AG04449 (cell line): ENCODE results near the gene NPTX1.

Experiments used
- CTCF ChIA-PET: fragments of 350-600 bp; formaldehyde crosslinking; extraction: SDS; loops from one replicate; lab custom pipeline; 2021; ENCODE audit warnings: antibody characterized with exemption; lab: Yijun Ruan, JAX
- POLR2A ChIA-PET: fragments of 400-600, 350-600 bp; formaldehyde crosslinking; extraction: SDS; loops from one replicate; lab custom pipeline; 2020; ENCODE audit warnings: antibody characterized with exemption, inconsistent platforms; lab: Yijun Ruan, JAX
- DNase-seq: peaks from one replicate; pipeline ENCODE4 v3.0.0-alpha.2; 2010; ENCODE audit warnings: low read depth, low spot score
- H3K4me3 ChIP-seq: 2 replicates; pipeline ENCODE4 v1.5.1; 2011; ENCODE audit warnings: low read depth, mild to moderate bottlenecking, control low read depth, low read length
- CTCF ChIP-seq: IDR thresholded peaks from one replicate; pipeline ENCODE4 v1.5.1; 2011; ENCODE audit warnings: mild to moderate bottlenecking, moderate library complexity, low read length, control low read depth, inconsistent platforms; ENCODE audit not compliant: insufficient read depth; ENCODE audit errors: missing control alignments

Gene NPTX1

GRCh38 chr17:80424878-80425765, 51.3 kb downstream of the NPTX1 start:
- CTCF ChIA-PET: interaction anchor here (0.8 to 9.1 kb wide), 12 partner anchors 10 to 561 kb away, joined by 3 to 140 read pairs (median 4); partner anchors contain the start of gene ENDOV
- no peak for DNase-seq
- H3K4me3 ChIP-seq: no peak overlapping the region
- POLR2A ChIA-PET: interaction anchor here (0.6 kb wide), 1 partner anchor 46 kb away, joined by 3 read pairs; no protein-coding TSS in a partner anchor
- no peak for TF ChIP-seq CTCF

GRCh38 chr17:80424261-80424660, 52.1 kb downstream of the NPTX1 start:
- ChIA-PET POLR2A (no interaction called here), CTCF (interaction anchor here (0.8 to 9.1 kb wide), 10 partner anchors 9 to 562 kb away, joined by 3 to 140 read pairs (median 5); partner anchors contain the start of gene ENDOV)
- no peak overlapping the region for H3K4me3 ChIP-seq
- no peak for DNase-seq
- TF ChIP-seq CTCF: no peak

GRCh38 chr17:80423536-80424225, 52.7 kb downstream of the NPTX1 start:
- ChIA-PET CTCF (interaction anchor here (1.0 to 9.1 kb wide), 5 partner anchors 15 to 560 kb away, joined by 3 to 140 read pairs (median 5); no protein-coding TSS in a partner anchor), POLR2A (no interaction called here)
- no peak for TF ChIP-seq CTCF
- DNase-seq: no peak
- no peak overlapping the region for H3K4me3 ChIP-seq

- POLR2A ChIA-PET: no interaction called here
Observed at GRCh38 chr17:80422981-80423380, 53.4 kb downstream of the NPTX1 start.

GRCh38 chr17:80422276-80422675, 54.1 kb downstream of the NPTX1 start:
- TF ChIP-seq CTCF: no peak
- ChIA-PET CTCF (no interaction called here), POLR2A (no interaction called here)
- no peak for DNase-seq
- no peak overlapping the region for H3K4me3 ChIP-seq

More at GRCh38 chr17:80422981-80423380, 53.4 kb downstream of the NPTX1 start:
- no peak overlapping the region for H3K4me3 ChIP-seq
- CTCF ChIA-PET: interaction anchor here (1.3 to 9.1 kb wide), 2 partner anchors 150 to 556 kb away, joined by 4 to 140 read pairs; no protein-coding TSS in a partner anchor
- no peak for DNase-seq
- no peak for TF ChIP-seq CTCF
